Neural progenitor cell (in vitro differentiated cells): Measurements from ENCODE around the gene CUBN. TPM values are rescaled to one million over a fixed set of nuclear protein-coding genes. Genes with fewer than 3 reads are reported as not detected.

Source experiments
- DNase-seq: peaks from one replicate; pipeline ENCODE4 v3.0.0-alpha.2; 2016; ENCODE audit warnings: low spot score
- H2AFZ ChIP-seq: fragments of 200-600 bp; sonication (generic); replicated peaks from 2 replicates; pipeline ENCODE4 v1.6.1; 2016; ENCODE audit warnings: antibody characterized with exemption
- H3F3A ChIP-seq: fragments of 200-600 bp; sonication (generic); 2 replicates; pipeline ENCODE4 v1.6.1; 2016; ENCODE audit warnings: antibody characterized with exemption, low read depth
- H3K27ac ChIP-seq: fragments of 200-600 bp; sonication (generic); 2 replicates; pipeline ENCODE4 v1.5.1; 2016; ENCODE audit warnings: mild to moderate bottlenecking
- H3K27me3 ChIP-seq: fragments of 200-600 bp; sonication (generic); 2 replicates; pipeline ENCODE4 v1.6.1; 2016; ENCODE audit warnings: mild to moderate bottlenecking, moderate library complexity
- H3K36me3 ChIP-seq: fragments of 200-600 bp; sonication (generic); 2 replicates; pipeline ENCODE4 v1.5.1; 2016
- H3K4me1 ChIP-seq: fragments of 200-600 bp; sonication (generic); 2 replicates; pipeline ENCODE4 v1.6.1; 2016; ENCODE audit warnings: mixed run types
- H3K4me2 ChIP-seq: fragments of 200-600 bp; sonication (generic); 2 replicates; pipeline ENCODE4 v1.6.1; 2016
- H3K4me3 ChIP-seq: fragments of 200-600 bp; sonication (generic); 2 replicates; pipeline ENCODE4 v1.5.1; 2016
- H3K79me2 ChIP-seq: fragments of 200-600 bp; sonication (generic); 2 replicates; pipeline ENCODE4 v1.6.1; 2016; ENCODE audit warnings: low read depth
- H3K9ac ChIP-seq: fragments of 200-600 bp; sonication (generic); 2 replicates; pipeline ENCODE4 v1.6.1; 2016
- H3K9me3 ChIP-seq: fragments of 200-600 bp; sonication (generic); 2 replicates; pipeline ENCODE4 v1.5.1; 2016; ENCODE audit warnings: low read depth
- H4K20me1 ChIP-seq: fragments of 200-600 bp; sonication (generic); 2 replicates; pipeline ENCODE4 v1.6.1; 2016; ENCODE audit warnings: low read depth
- H3K27ac Mint-ChIP-seq: 3 replicates; pipeline ENCODE4 v1.8.0; 2021; ENCODE audit warnings: mixed read lengths
- H3K27me3 Mint-ChIP-seq: 2 replicates; pipeline ENCODE4 v1.8.0; 2022; ENCODE audit warnings: low read depth, mild to moderate bottlenecking, inconsistent platforms, moderate library complexity, mixed read lengths; ENCODE audit not compliant: insufficient read depth
- H3K36me3 Mint-ChIP-seq: 3 replicates; pipeline ENCODE4 v1.8.0; 2021; ENCODE audit warnings: mixed read lengths
- H3K4me1 Mint-ChIP-seq: 3 replicates; pipeline ENCODE4 v1.8.0; 2021; ENCODE audit warnings: mixed read lengths
- H3K4me3 Mint-ChIP-seq: 3 replicates; pipeline ENCODE4 v1.8.0; 2021; ENCODE audit warnings: mild to moderate bottlenecking, moderate library complexity, mixed read lengths
- H3K9me3 Mint-ChIP-seq: 3 replicates; pipeline ENCODE4 v1.8.0; 2020; ENCODE audit warnings: mixed read lengths
- EZH2 ChIP-seq: fragments of 200-600 bp; sonication (generic); IDR thresholded peaks from 2 replicates; pipeline ENCODE4 v1.6.1; 2017; ENCODE audit warnings: antibody characterized with exemption, mild to moderate bottlenecking, moderate library complexity
- EZH2phosphoT487 ChIP-seq: fragments of 200-600 bp; sonication (generic); IDR thresholded peaks from 2 replicates; pipeline ENCODE4 v1.6.1; 2017; ENCODE audit warnings: antibody characterized with exemption
- total RNA-seq: library from RNA; depleted of rRNA; stranded (reverse); fragments of >200 nt; gene quantifications from 2 replicates; pipeline ENCODE4 v1.2.3, GENCODE V29; 2015; ENCODE audit warnings: low replicate concordance
- TF ChIP-seq, protein P1 (sequence below): fragments of 200-600 bp; sonication (generic); IDR thresholded peaks from 2 replicates; pipeline ENCODE4 v1.5.1; 2017; ENCODE audit warnings: antibody characterized with exemption, mild to moderate bottlenecking

Gene CUBN
- total RNA-seq, 1 donor from 2014 or later: 2.2 TPM

DNA sequence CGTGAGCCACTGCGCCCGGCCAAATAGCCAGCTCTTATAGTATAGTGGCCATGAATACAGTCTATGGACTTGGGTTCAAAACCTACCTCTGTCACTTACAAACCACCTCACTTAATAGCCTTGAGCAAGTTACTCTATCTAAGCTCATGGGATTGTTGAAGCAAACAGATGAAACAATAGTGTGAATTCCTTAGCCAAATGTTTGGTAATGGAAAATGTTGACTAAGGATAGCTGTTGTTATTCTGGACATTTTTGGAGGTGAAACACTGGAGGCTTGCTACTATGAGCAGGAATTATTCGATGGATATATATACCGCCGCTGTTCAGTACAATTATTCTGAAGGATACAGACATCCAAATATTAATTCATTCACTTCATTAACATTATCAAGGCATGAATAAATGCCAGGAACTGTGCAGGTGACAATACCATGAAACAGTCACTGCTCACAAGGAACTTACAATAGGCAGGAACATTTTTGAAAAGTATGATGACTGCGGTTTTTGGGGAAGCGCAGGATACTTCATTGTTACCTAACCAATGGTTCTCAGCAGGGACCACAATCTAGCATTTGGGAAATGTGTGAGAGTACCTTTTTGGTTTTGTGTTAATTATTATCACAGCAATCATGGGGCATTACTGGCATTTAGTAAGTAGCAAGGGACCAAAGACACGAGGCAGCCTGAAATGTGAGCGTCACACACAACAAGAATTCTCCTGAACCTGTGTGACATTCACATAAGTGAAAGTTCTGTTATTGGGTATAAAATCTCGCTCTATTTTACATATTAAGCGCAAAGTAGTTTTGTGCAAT lies 55.7 kb downstream of the CUBN start:
- no peak overlapping the region for H2AFZ ChIP-seq
- no peaks in the 10 kb centered on the region for H3K36me3 ChIP-seq
- H3K4me3 ChIP-seq: no peak overlapping the region
- no peaks in the 10 kb centered on the region for H4K20me1 ChIP-seq
- H3K36me3 Mint-ChIP-seq: no peaks in the 10 kb centered on the region
- no peak for DNase-seq
- H3K9me3 ChIP-seq: no peaks in the 10 kb centered on the region
- H3F3A ChIP-seq: no peaks in the 10 kb centered on the region
- H3K9ac ChIP-seq: no peak overlapping the region
- H3K79me2 ChIP-seq: no peaks in the 10 kb centered on the region
- H3K27ac ChIP-seq: no peak overlapping the region
- peaks cover 8% of the 10 kb centered on the region for H3K4me1 Mint-ChIP-seq
- H3K4me3 Mint-ChIP-seq: no peak overlapping the region
- peaks cover 5% of the 10 kb centered on the region for H3K4me1 ChIP-seq
- peaks cover 3% of the 10 kb centered on the region for H3K9me3 Mint-ChIP-seq
- H3K27me3 ChIP-seq: no peaks in the 10 kb centered on the region
- no peaks in the 10 kb centered on the region for H3K27me3 Mint-ChIP-seq
- TF ChIP-seq EZH2phosphoT487 (no peak), EZH2 (no peak)
- TF ChIP-seq, protein P1, sequence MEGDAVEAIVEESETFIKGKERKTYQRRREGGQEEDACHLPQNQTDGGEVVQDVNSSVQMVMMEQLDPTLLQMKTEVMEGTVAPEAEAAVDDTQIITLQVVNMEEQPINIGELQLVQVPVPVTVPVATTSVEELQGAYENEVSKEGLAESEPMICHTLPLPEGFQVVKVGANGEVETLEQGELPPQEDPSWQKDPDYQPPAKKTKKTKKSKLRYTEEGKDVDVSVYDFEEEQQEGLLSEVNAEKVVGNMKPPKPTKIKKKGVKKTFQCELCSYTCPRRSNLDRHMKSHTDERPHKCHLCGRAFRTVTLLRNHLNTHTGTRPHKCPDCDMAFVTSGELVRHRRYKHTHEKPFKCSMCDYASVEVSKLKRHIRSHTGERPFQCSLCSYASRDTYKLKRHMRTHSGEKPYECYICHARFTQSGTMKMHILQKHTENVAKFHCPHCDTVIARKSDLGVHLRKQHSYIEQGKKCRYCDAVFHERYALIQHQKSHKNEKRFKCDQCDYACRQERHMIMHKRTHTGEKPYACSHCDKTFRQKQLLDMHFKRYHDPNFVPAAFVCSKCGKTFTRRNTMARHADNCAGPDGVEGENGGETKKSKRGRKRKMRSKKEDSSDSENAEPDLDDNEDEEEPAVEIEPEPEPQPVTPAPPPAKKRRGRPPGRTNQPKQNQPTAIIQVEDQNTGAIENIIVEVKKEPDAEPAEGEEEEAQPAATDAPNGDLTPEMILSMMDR: no peak
- H3K4me2 ChIP-seq: no peak overlapping the region
- no peak overlapping the region for H3K27ac Mint-ChIP-seq

DNA sequence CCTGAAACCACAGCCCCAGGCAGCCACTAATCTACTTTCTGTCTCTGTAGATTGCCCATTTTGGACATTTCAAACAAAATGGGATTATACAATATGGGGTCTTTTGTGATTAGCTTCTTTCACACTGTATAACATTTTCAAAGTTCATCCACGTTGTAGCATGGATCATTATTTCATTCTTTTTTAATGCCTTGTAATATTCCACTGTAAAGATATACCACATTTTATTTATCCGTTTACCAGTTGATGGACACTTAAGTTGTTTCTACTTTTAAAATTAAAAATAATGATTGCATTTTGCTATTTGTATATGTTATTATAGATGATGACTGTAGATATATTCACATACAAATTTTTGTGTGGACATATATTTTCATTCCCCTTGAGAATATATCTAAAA lies 60.7 kb downstream of the CUBN start:
- no peak overlapping the region for H3K27ac Mint-ChIP-seq
- no peaks in the 10 kb centered on the region for H3K27me3 ChIP-seq
- no peak overlapping the region for H3K4me3 ChIP-seq
- no peaks in the 10 kb centered on the region for H3F3A ChIP-seq
- H4K20me1 ChIP-seq: no peaks in the 10 kb centered on the region
- H3K4me3 Mint-ChIP-seq: no peak overlapping the region
- no peaks in the 10 kb centered on the region for H3K36me3 Mint-ChIP-seq
- H3K4me1 ChIP-seq: no peaks in the 10 kb centered on the region
- H3K9me3 Mint-ChIP-seq: peaks cover 3% of the 10 kb centered on the region
- no peak for TF ChIP-seq EZH2
- TF ChIP-seq, protein P1: no peak
- no peak for TF ChIP-seq EZH2phosphoT487
- no peaks in the 10 kb centered on the region for H3K27me3 Mint-ChIP-seq
- H3K27ac ChIP-seq: no peak overlapping the region
- H3K9ac ChIP-seq: no peak overlapping the region
- no peak overlapping the region for H2AFZ ChIP-seq
- no peak overlapping the region for H3K4me2 ChIP-seq
- H3K9me3 ChIP-seq: no peaks in the 10 kb centered on the region
- peaks cover 17% of the 10 kb centered on the region for H3K4me1 Mint-ChIP-seq
- no peaks in the 10 kb centered on the region for H3K79me2 ChIP-seq
- no peak for DNase-seq
- no peaks in the 10 kb centered on the region for H3K36me3 ChIP-seq

DNA sequence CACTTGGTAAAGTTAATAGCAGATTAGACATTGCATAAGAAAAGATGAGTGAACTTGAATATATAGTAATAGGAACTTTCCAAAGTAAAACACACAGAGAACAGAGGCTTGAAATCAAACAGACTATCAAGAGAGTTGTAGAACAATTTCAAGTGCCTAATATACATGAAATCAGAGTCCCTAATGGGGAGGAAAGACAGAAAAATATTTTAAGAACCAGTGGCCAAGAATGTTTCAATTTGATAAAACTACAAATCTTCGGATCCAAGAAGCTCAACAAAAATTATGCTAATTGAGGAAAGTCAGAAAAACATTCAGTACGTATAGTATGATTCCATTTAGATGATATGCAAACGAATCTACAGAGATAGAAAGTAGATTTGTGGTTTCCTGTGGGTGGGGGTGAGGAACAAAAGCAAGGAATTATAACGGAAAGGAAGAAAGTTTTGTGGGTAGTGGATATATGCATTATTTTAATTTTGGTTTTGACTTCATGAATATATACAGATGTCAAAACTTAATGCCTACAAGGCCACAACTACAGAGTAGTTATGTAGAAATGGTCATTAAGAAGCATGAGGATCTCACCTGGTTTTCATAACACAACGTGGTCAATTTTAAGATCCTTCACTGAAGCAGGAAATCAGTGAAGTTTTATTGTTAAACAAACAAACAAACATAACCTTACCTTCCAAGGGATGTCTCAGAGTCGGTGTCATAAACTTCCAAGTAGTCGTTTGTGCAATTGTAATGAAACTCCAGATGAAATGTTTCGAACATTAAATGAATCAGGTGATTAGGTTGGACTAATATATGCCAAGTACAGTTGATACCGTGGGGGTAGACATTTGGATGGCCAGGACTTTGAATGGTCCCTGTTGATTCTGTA lies 62.0 kb downstream of the CUBN start:
- no peak overlapping the region for H3K4me3 Mint-ChIP-seq
- Histone ChIP-seq H3K4me1 (no peaks in the 10 kb centered on the region), H4K20me1 (no peaks in the 10 kb centered on the region), H3K4me2 (no peak overlapping the region), H3K4me3 (no peak overlapping the region), H2AFZ (no peak overlapping the region), H3K9ac (no peak overlapping the region), H3K27me3 (no peaks in the 10 kb centered on the region), H3K9me3 (no peaks in the 10 kb centered on the region), H3F3A (no peaks in the 10 kb centered on the region), H3K27ac (no peak overlapping the region), H3K36me3 (no peaks in the 10 kb centered on the region), H3K79me2 (no peaks in the 10 kb centered on the region)
- DNase-seq: no peak
- no peaks in the 10 kb centered on the region for H3K27me3 Mint-ChIP-seq
- peaks cover 29% of the 10 kb centered on the region for H3K4me1 Mint-ChIP-seq
- TF ChIP-seq EZH2phosphoT487 (no peak), EZH2 (no peak)
- TF ChIP-seq, protein P1: no peak
- no peaks in the 10 kb centered on the region for H3K36me3 Mint-ChIP-seq
- H3K9me3 Mint-ChIP-seq: peaks cover 3% of the 10 kb centered on the region
- no peak overlapping the region for H3K27ac Mint-ChIP-seq
